Endothelial cell of umbilical vein (primary cell): ENCODE data around the gene LRRTM3. TPM values are rescaled to one million over a fixed set of nuclear protein-coding genes. Genes with fewer than 3 reads are reported as not detected.

Source experiments
- BruUV-seq: library from RNA; stranded (reverse); fragments of 400-500 nt; replicated peaks from 2 replicates; lab custom pipeline; 2021; lab: Mats Ljungman, UMichigan
- CTCF ChIA-PET: fragments of 300-600, 350-600 bp; sonication (Branson Sonifier 250); formaldehyde crosslinking; loops from one replicate; lab custom pipeline; 2021; ENCODE audit warnings: antibody characterized with exemption, inconsistent platforms; lab: Charles Lee
- POLR2A ChIA-PET: fragments of 300-600, 350-600 bp; sonication (Branson Sonifier 250); formaldehyde crosslinking; loops from one replicate; lab custom pipeline; 2021; ENCODE audit warnings: antibody characterized with exemption, inconsistent platforms; lab: Charles Lee
- DNase-seq: peaks from one replicate; pipeline ENCODE4 v3.0.0-alpha.2; 2011; ENCODE audit warnings: low read depth, low spot score
- FAIRE-seq: peaks from 2 replicates; lab custom pipeline; 2011; peaks lifted over from hg19 to GRCh38; lab: Jason Lieb, UNC
- H2AFZ ChIP-seq: 2 replicates; pipeline ENCODE4 v1.6.0; 2012; ENCODE audit warnings: low read depth, low read length, control low read depth, inconsistent platforms
- H3K27ac ChIP-seq: 2 replicates; pipeline ENCODE4 v1.5.1; 2011; ENCODE audit warnings: low read depth, mild to moderate bottlenecking, control low read depth, low read length, moderate library complexity; ENCODE audit not compliant: insufficient read depth
- H3K27me3 ChIP-seq, 2 experiments: 2 replicates each; pipeline versions ENCODE4 v1.6.0 to v1.6.1; 2011; ENCODE audit warnings: low read length in 2 of 2, mixed read lengths in 1 of 2; ENCODE audit not compliant: control insufficient read depth in 2 of 2, insufficient read depth in 2 of 2
- H3K36me3 ChIP-seq, 2 experiments: 2 replicates in 1 of 2; 3 replicates in 1 of 2; pipeline ENCODE4 v1.5.1; 2011; ENCODE audit warnings: low read length in 2 of 2, mild to moderate bottlenecking in 1 of 2, moderate library complexity in 1 of 2; ENCODE audit not compliant: control insufficient read depth in 2 of 2, insufficient read depth in 2 of 2; ENCODE audit errors: extremely low read depth in 1 of 2
- H3K4me1 ChIP-seq: 3 replicates; pipeline ENCODE4 v1.5.1; 2011; ENCODE audit warnings: mild to moderate bottlenecking, low read length; ENCODE audit not compliant: control insufficient read depth, insufficient read depth; ENCODE audit errors: extremely low read depth
- H3K4me2 ChIP-seq: 2 replicates; pipeline ENCODE4 v1.6.1; 2011; ENCODE audit warnings: low read length, control low read depth, mixed read lengths; ENCODE audit not compliant: insufficient read depth
- H3K4me3 ChIP-seq, 3 experiments: fragments of 200-600 bp in 1 of 3; sonication (generic), shearing (Covaris generic) in 1 of 3; replicated peaks in 1 of 3; 2 replicates each; pipeline ENCODE4 v1.5.1; 2011 to 2016; ENCODE audit warnings: control low read depth in 3 of 3, low read length in 3 of 3, mild to moderate bottlenecking in 2 of 3, inconsistent platforms in 1 of 3, low read depth in 1 of 3, moderate library complexity in 1 of 3; ENCODE audit not compliant: insufficient read depth in 1 of 3
- H3K79me2 ChIP-seq: 2 replicates; pipeline ENCODE4 v1.6.0; 2012; ENCODE audit warnings: low read length, inconsistent platforms; ENCODE audit not compliant: control insufficient read depth, insufficient read depth
- H3K9ac ChIP-seq: replicated peaks from 2 replicates; pipeline ENCODE3; 2011; ENCODE audit warnings: low read length, control low read depth; ENCODE audit not compliant: insufficient read depth; ENCODE audit errors: extremely low read depth
- H3K9me1 ChIP-seq: replicated peaks from 3 replicates; pipeline ENCODE4 v1.6.0; 2011; ENCODE audit warnings: mild to moderate bottlenecking, low read length; ENCODE audit not compliant: control insufficient read depth, insufficient read depth; ENCODE audit errors: extremely low read depth
- H3K9me3 ChIP-seq: replicated peaks from 2 replicates; pipeline ENCODE4 v1.5.1; 2012; ENCODE audit warnings: low read length, inconsistent platforms; ENCODE audit not compliant: control insufficient read depth, insufficient read depth
- H4K20me1 ChIP-seq: replicated peaks from 2 replicates; pipeline ENCODE3; 2011; ENCODE audit warnings: mild to moderate bottlenecking, low read length; ENCODE audit not compliant: control insufficient read depth, insufficient read depth; ENCODE audit errors: extremely low read depth
- CTCF ChIP-seq, 2 donors: IDR thresholded peaks; 1 replicate in 1 of 2; 2 replicates in 1 of 2; pipeline ENCODE4 v1.5.1; 2011; ENCODE audit warnings: low read length in 2 of 2, mild to moderate bottlenecking in 2 of 2, moderate library complexity in 2 of 2, control low read depth in 1 of 2, inconsistent platforms in 1 of 2, low read depth in 1 of 2; ENCODE audit not compliant: insufficient read depth in 1 of 2; ENCODE audit errors: extremely low read depth in 1 of 2
- EZH2 ChIP-seq: IDR thresholded peaks from 2 replicates; pipeline ENCODE4 v1.6.1; 2012; ENCODE audit warnings: borderline replicate concordance, low read depth, mild to moderate bottlenecking, moderate library complexity, low read length, inconsistent platforms; ENCODE audit not compliant: severe bottlenecking
- FOS ChIP-seq: IDR thresholded peaks from 2 replicates; pipeline ENCODE4 v1.6.1; 2011; ENCODE audit warnings: mild to moderate bottlenecking, low read length, moderate library complexity, borderline replicate concordance; ENCODE audit not compliant: insufficient read depth
- GATA2 ChIP-seq: IDR thresholded peaks from 2 replicates; pipeline ENCODE4 v1.7.0; 2011; ENCODE audit warnings: low read depth, mild to moderate bottlenecking, moderate library complexity, mixed read lengths, low read length; ENCODE audit not compliant: insufficient read length, insufficient read depth
- JUN ChIP-seq: IDR thresholded peaks from 2 replicates; pipeline ENCODE4 v1.6.1; 2011; ENCODE audit warnings: borderline replicate concordance, low read depth; ENCODE audit not compliant: insufficient read length, insufficient read depth
- MAX ChIP-seq: IDR thresholded peaks from 2 replicates; pipeline ENCODE4 v1.6.1; 2011; ENCODE audit not compliant: insufficient read depth, insufficient read length
- MYC ChIP-seq: IDR thresholded peaks from one replicate; pipeline ENCODE4 v1.6.1; 2011; ENCODE audit warnings: mild to moderate bottlenecking, low read depth, low read length
- POLR2A ChIP-seq: IDR thresholded peaks from 2 replicates; pipeline ENCODE4 v1.6.1; 2012; ENCODE audit warnings: low read depth, mild to moderate bottlenecking, control low read depth, low read length
- POLR2AphosphoS5 ChIP-seq: IDR thresholded peaks from 2 replicates; pipeline ENCODE4 v1.6.1; 2012; ENCODE audit warnings: low read depth, mild to moderate bottlenecking, control low read depth, low read length, moderate library complexity; ENCODE audit not compliant: insufficient read depth
- dilution Hi-C: fragments of 300-500 bp; cut with MboI; formaldehyde crosslinking; loops from one replicate; pipeline ENCODE4 v1.15.0; 2019; ENCODE audit warnings: low sequenced_read_pairs; ENCODE audit not compliant: extremely low pct_ligation_motif_present
- intact Hi-C: fragments of 100-400 bp; cut with micrococcal nuclease; formaldehyde crosslinking; loops from one replicate; pipeline ENCODE4 v1.10.0; 2022
- polyA plus RNA-seq, 4 experiments: library from polyadenylated mRNA; depleted of rRNA in 3 of 4; stranded (reverse) in 3 of 4; unstranded in 1 of 4; fragments of >200 nt; gene quantifications; 2 replicates each; pipeline versions ENCODE4 v1.2.1 to v1.2.3, GENCODE V29; 2011 to 2012; ENCODE audit warnings: missing spikeins in 1 of 4
- total RNA-seq: library from RNA; stranded (reverse); gene quantifications from 2 replicates; pipeline ENCODE4 v1.2.3, GENCODE V29; 2021

The LRRTM3 gene
- total and polyA plus RNA-seq, 2 donors (not counting 3 experiments of a cell fraction or from before 2014, with no cell fraction given), result not detected

GRCh38 chr10:66880826-66881225, 45.0 kb upstream of the LRRTM3 start:
- H3K79me2 ChIP-seq, result no peaks in the 10 kb centered on the region
- H3K9ac ChIP-seq, result no peak overlapping the region
- ChIA-PET CTCF (no interaction called here), POLR2A (no interaction called here)
- dilution Hi-C loops (no loop called here), intact Hi-C loops (no loop called here)
- H3K4me1 ChIP-seq, result no peaks in the 10 kb centered on the region
- DNase-seq (no peak), FAIRE-seq (no peak)
- no peaks in the 10 kb centered on the region for H4K20me1 ChIP-seq
- no peak overlapping the region for H3K4me2 ChIP-seq
- TF ChIP-seq MYC (no peak), POLR2A (no peak), GATA2 (no peak), POLR2AphosphoS5 (no peak), CTCF (IDR thresholded peaks at IDR 0.05; ENCODE audit: extremely low read depth in 1 of 2, insufficient read depth in 1 of 2, low read depth in 1 of 2, low read length in 2 of 2) (no peak)
- H3K36me3 ChIP-seq, result no peaks in the 10 kb centered on the region
- no peak overlapping the region for H2AFZ ChIP-seq
- BruUV-seq, result no TSS peak
- no peaks in the 10 kb centered on the region for H3K9me1 ChIP-seq
- H3K9me3 ChIP-seq, result no peaks in the 10 kb centered on the region
- H3K27ac ChIP-seq, result no peak overlapping the region
- no peak overlapping the region for H3K4me3 ChIP-seq
- H3K27me3 ChIP-seq, result no peaks in the 10 kb centered on the region

- CTCF ChIA-PET, result no interaction called here
- H3K27me3 ChIP-seq, result no peaks in the 10 kb centered on the region
- FAIRE-seq (no peak), DNase-seq (no peak)
- POLR2A ChIA-PET, result no interaction called here
- H2AFZ ChIP-seq, result no peak overlapping the region
- dilution Hi-C loops (no loop called here), intact Hi-C loops (no loop called here)
- H3K9me1 ChIP-seq, result no peaks in the 10 kb centered on the region
- no peaks in the 10 kb centered on the region for H3K79me2 ChIP-seq
- H3K9ac ChIP-seq, result no peak overlapping the region
- H3K27ac ChIP-seq, result no peak overlapping the region
- no peaks in the 10 kb centered on the region for H3K9me3 ChIP-seq
- H3K4me2 ChIP-seq, result no peak overlapping the region
- H4K20me1 ChIP-seq, result no peaks in the 10 kb centered on the region
- H3K4me3 ChIP-seq, result no peak overlapping the region
- BruUV-seq, result no TSS peak
- no peak for TF ChIP-seq CTCF (IDR thresholded peaks at IDR 0.05; ENCODE audit: extremely low read depth in 1 of 2, insufficient read depth in 1 of 2, low read depth in 1 of 2, low read length in 2 of 2)
- TF ChIP-seq EZH2, result no peak
- TF ChIP-seq MYC, result no peak
- TF ChIP-seq MAX, result no peak
- no peak for TF ChIP-seq FOS
- TF ChIP-seq POLR2A, result no peak
- TF ChIP-seq JUN, result no peak
- no peak for TF ChIP-seq GATA2
- H3K4me1 ChIP-seq, result no peaks in the 10 kb centered on the region
- H3K36me3 ChIP-seq, result no peaks in the 10 kb centered on the region
Observed at GRCh38 chr10:66881814-66882213, 44.0 kb upstream of the LRRTM3 start.
